SU-DHL-6 (cell line): ENCODE data around the gene ZNF74.

ENCODE experiments used
- H2AFZ ChIP-seq: fragments of 200-600 bp; sonication (generic); 2 replicates; pipeline ENCODE4 v1.6.1; 2014; ENCODE audit warnings: low read depth, mild to moderate bottlenecking, moderate library complexity, mixed read lengths, antibody characterized with exemption, low read length; ENCODE audit not compliant: severe bottlenecking
- H3F3A ChIP-seq: fragments of 200-600 bp; shearing (Covaris generic); 2 replicates; pipeline ENCODE4 v1.6.0; 2016; ENCODE audit warnings: antibody characterized with exemption, mild to moderate bottlenecking; ENCODE audit not compliant: insufficient read depth
- H3K27ac ChIP-seq: fragments of 200-600 bp; sonication (generic); 2 replicates; pipeline ENCODE4 v1.5.1; 2016; ENCODE audit warnings: low read depth, mild to moderate bottlenecking, low read length, moderate library complexity, mixed read lengths
- H3K27me3 ChIP-seq: fragments of 200-600 bp; sonication (generic), shearing (Covaris generic); 2 replicates; pipeline ENCODE4 v1.6.0; 2014; ENCODE audit warnings: mild to moderate bottlenecking, low read length
- H3K36me3 ChIP-seq: fragments of 200-600 bp; sonication (generic); 2 replicates; pipeline ENCODE4 v1.6.1; 2014; ENCODE audit warnings: mild to moderate bottlenecking, low read length, mixed read lengths
- H3K4me2 ChIP-seq: fragments of 300-600, 200-600 bp; shearing (Covaris generic), sonication (generic); 2 replicates; pipeline ENCODE4 v1.6.0; 2014; ENCODE audit warnings: low read length, low read depth, mild to moderate bottlenecking; ENCODE audit not compliant: poor library complexity, severe bottlenecking
- H3K4me3 ChIP-seq: fragments of 200-600 bp; sonication (generic); 2 replicates; pipeline ENCODE4 v1.5.1; 2014; ENCODE audit warnings: antibody characterized with exemption, low read length, mild to moderate bottlenecking, mixed read lengths; ENCODE audit not compliant: insufficient read depth, poor library complexity, severe bottlenecking
- H3K79me2 ChIP-seq: fragments of 200-600 bp; sonication (generic); 2 replicates; pipeline ENCODE4 v1.6.1; 2014; ENCODE audit warnings: mild to moderate bottlenecking, low read length, moderate library complexity; ENCODE audit not compliant: insufficient read depth
- H3K9ac ChIP-seq: fragments of 200-600 bp; sonication (generic); 2 replicates; pipeline ENCODE4 v1.7.0; 2014; ENCODE audit warnings: mild to moderate bottlenecking, low read length
- H3K9me2 ChIP-seq: fragments of 200-600 bp; sonication (generic); replicated peaks from 2 replicates; pipeline ENCODE4 v1.6.1; 2014; ENCODE audit warnings: low read length; ENCODE audit not compliant: insufficient read depth
- H3K9me3 ChIP-seq: fragments of 200-600 bp; sonication (generic); 2 replicates; pipeline ENCODE4 v1.6.1; 2014; ENCODE audit warnings: low read length, mixed read lengths; ENCODE audit not compliant: insufficient read depth
- H4K20me1 ChIP-seq: fragments of 200-600 bp; sonication (generic); 2 replicates; pipeline ENCODE4 v1.6.1; 2014; ENCODE audit warnings: low read depth, mild to moderate bottlenecking, antibody characterized with exemption, low read length, moderate library complexity, mixed read lengths
- CTCF ChIP-seq: fragments of 200-600 bp; sonication (generic); IDR thresholded peaks from one replicate; pipeline ENCODE4 v1.5.1; 2017; ENCODE audit warnings: antibody characterized with exemption, mild to moderate bottlenecking, low read length, moderate library complexity; ENCODE audit not compliant: insufficient read depth, poor library complexity, severe bottlenecking
- EZH2phosphoT487 ChIP-seq: fragments of 200-600 bp; sonication (generic), shearing (Covaris generic); conservative IDR thresholded peaks from 2 replicates; pipeline ENCODE4 v1.6.1; 2018; ENCODE audit warnings: mild to moderate bottlenecking, antibody characterized with exemption, low read length, moderate library complexity, mixed read lengths

ZNF74 gene

GRCh38 chr22:20403779-20404140 lies 9.8 kb downstream of the ZNF74 start:
- Histone ChIP-seq H3K4me3 (no peak overlapping the region), H3K27me3 (no peaks in the 10 kb centered on the region), H4K20me1 (no peaks in the 10 kb centered on the region), H3K4me2 (no peak overlapping the region), H3K9ac (no peak overlapping the region), H2AFZ (no peak overlapping the region), H3K79me2 (no peaks in the 10 kb centered on the region), H3K27ac (no peak overlapping the region), H3F3A (no peaks in the 10 kb centered on the region), H3K9me3 (no peaks in the 10 kb centered on the region), H3K9me2 (no peaks in the 10 kb centered on the region), H3K36me3 (no peaks in the 10 kb centered on the region)
- TF ChIP-seq EZH2phosphoT487: no peak
- no peak for TF ChIP-seq CTCF

- Histone ChIP-seq H3K9me2 (no peaks in the 10 kb centered on the region), H4K20me1 (no peaks in the 10 kb centered on the region), H3K36me3 (no peaks in the 10 kb centered on the region), H3K9ac (no peak overlapping the region), H3K27me3 (no peaks in the 10 kb centered on the region), H3K4me2 (no peak overlapping the region), H3K27ac (no peak overlapping the region), H2AFZ (no peak overlapping the region), H3F3A (no peaks in the 10 kb centered on the region), H3K4me3 (no peak overlapping the region), H3K79me2 (no peaks in the 10 kb centered on the region), H3K9me3 (no peaks in the 10 kb centered on the region)
- TF ChIP-seq CTCF (no peak), EZH2phosphoT487 (no peak)
Measured at GRCh38 chr22:20404881-20405280, 10.9 kb downstream of the ZNF74 start.

GRCh38 chr22:20405291-20405930 lies 11.5 kb downstream of the ZNF74 start:
- H3K36me3 ChIP-seq: no peaks in the 10 kb centered on the region
- H3K9ac ChIP-seq: no peak overlapping the region
- no peaks in the 10 kb centered on the region for H3K27me3 ChIP-seq
- H3K9me3 ChIP-seq: no peaks in the 10 kb centered on the region
- H4K20me1 ChIP-seq: no peaks in the 10 kb centered on the region
- H3K79me2 ChIP-seq: no peaks in the 10 kb centered on the region
- no peaks in the 10 kb centered on the region for H3K9me2 ChIP-seq
- H3K4me3 ChIP-seq: no peak overlapping the region
- H2AFZ ChIP-seq: no peak overlapping the region
- H3F3A ChIP-seq: no peaks in the 10 kb centered on the region
- no peak overlapping the region for H3K4me2 ChIP-seq
- no peak for TF ChIP-seq CTCF
- TF ChIP-seq EZH2phosphoT487: no peak
- H3K27ac ChIP-seq: no peak overlapping the region
